Activated gamma-delta T cell treated with anti-CD3 and anti-CD28 coated beads, Interleukin-2, amount 50 U/mL, for 16 hours (primary cell): ENCODE measurements around the gene KCNQ2.
A peak's percentile ranks its signal among the peaks of the same experiment; 100 is the strongest.
"Not testable (repeated sequence)": the region's sequence is repeated elsewhere in the genome, so short reads cannot be mapped to it uniquely, and the experiment has no call there.

Source experiments
- DNase-seq: peaks from one replicate; pipeline ENCODE4 v3.0.0-alpha.2; 2020; ENCODE audit warnings: low read depth

Gene KCNQ2

GRCh38 chr20:63471981-63472831 lies at the start of gene KCNQ2:
TSS of gene KCNQ2 (minus strand) at chr20:63472655. CDS start at chr20:63472463, 192 bp downstream.
- DNase-seq, result no peak

GRCh38 chr20:63521602-63522001 lies 49.1 kb upstream of the KCNQ2 start:
- DNase-seq, result no peak

DNA sequence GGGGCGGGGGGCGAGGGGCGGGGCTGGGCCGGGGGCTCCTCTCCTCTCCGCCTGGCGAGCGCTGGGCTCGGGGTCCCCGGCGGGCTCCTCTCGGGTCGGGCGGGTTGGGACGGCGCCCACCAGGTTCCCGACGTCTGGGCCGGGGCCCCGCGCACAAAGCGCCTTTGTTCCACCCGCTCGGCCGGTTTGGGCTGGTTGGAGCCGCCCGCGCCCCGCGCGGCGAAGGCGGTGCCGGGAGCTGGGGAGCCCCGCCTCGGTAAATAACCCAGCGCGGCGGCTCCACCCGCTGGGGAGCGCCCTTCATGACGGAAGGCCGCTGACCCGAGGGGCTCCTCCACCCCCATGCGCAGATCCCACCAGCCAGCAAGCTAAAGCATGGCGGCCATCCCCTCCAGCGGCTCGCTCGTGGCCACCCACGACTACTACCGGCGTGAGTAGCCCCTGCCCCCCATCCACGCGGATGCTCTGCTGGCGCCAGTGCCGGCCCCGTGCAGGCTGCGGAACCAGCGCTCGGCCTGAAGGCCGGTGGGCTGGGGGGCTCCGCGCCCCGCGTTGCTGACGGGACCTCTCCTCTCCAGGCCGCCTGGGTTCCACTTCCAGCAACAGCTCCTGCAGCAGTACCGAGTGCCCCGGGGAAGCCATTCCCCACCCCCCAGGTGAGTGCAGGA lies 48.6 kb upstream of the KCNQ2 start:
- peak; percentile 52 for DNase-seq

DNA sequence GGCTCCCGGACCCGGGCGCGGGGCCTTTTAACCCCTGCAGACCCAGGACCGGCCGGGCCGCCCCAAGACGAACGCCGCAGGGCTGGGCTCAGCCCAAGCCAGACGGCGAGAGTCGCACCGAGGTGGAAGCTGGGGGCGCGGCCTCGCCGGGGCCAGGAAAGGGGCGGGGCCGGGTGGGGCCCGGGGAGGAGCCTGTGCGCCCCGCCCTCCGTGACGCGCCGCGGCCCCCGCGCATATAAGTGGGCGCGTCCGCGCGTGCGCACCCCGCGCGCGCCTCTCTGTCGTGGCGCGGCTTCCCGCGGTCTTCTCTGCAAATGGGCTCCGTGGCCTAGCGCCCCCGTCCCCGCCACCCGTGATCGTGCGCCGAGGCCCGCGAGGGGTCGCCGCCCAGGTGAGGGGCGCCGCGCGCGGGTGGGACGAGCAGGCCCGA lies 48.1 kb upstream of the KCNQ2 start, which contains the start of gene PPDPF:
Gene PPDPF, plus strand, starts transcription at position 262 of the 430 bp plus-strand sequence. CDS start 544 bp downstream, outside the sequence.
- DNase-seq, result peak; percentile 75

- peak; percentile 46 for DNase-seq
Observed at GRCh38 chr20:63519668-63520503, 47.4 kb upstream of the KCNQ2 start.

- no peak for DNase-seq
Observed at GRCh38 chr20:63518946-63519667, 46.7 kb upstream of the KCNQ2 start.

DNA sequence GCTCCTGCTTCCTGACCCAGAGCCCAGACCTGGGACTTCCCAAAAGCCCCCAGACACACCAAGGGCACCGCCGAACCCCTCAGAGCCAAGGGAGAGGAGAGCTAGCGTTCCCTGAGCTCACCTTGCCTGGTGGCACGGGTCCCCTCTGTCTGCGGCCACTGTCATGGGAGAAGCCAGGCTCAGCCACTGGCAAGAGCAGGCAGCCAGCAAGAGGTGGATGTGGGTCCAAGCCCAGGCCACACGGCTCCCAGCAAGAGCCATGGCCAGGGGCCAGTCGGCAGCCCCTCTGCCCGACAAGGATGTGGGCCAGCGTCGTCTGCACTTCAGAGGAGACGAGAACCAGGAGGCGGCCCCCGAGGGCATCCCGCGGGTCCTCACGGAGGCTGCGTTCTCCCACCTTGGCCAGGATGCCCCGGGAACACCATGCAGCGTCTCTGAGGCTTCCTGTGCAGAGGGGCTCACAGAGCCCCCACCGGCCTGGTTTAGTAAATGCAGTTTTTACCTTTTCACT lies 46.0 kb upstream of the KCNQ2 start:
- no peak for DNase-seq

GRCh38 chr20:63517376-63518309 lies 45.2 kb upstream of the KCNQ2 start:
- no peak for DNase-seq

DNA sequence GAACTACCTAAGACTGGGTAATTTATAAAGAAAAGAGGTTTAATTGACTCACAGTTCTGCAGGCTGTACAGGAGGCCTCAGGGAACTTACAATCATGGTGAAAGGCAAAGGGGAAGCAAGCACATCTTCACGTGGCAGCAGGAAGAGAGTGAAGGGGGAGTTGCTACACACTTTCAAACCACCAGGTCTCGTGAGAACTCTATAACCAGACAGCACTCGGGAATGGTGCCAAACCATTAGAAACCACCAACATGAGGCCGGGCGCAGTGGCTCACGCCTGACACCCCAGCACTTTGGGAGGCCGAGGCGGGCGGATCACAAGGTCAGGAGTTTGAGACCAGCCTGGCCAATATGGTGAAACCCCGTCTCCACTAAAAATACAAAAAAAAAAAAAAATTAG lies 42.1 kb upstream of the KCNQ2 start:
- DNase-seq, result not testable (repeated sequence)

GRCh38 chr20:63513207-63513606 lies 40.8 kb upstream of the KCNQ2 start:
- DNase-seq, result no peak

DNA sequence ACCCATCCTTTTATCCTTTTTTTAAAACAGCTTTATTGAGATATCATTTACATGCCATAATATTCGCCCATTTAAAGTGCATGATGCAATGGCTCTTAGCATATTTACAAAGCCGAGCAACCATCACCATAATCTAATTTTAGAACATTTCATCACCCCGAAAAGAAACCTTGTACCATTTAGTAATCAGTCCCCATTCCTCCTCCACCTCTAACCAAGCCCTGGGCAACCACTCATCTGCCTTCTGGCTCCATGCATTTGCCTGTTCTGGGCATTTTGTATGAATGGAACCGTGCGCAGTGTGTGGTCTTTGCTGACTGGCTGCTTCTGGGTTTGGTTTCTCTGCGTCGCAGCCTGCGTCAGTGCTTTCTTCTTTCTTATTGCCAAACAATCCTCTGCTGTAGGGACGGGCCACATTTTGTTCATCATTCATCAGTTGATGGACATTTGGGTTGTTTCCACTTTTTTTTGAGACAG lies 36.7 kb upstream of the KCNQ2 start:
- DNase-seq, result no peak

GRCh38 chr20:63508072-63508768 lies 35.8 kb upstream of the KCNQ2 start:
- no peak for DNase-seq

GRCh38 chr20:63507083-63507743 lies 34.8 kb upstream of the KCNQ2 start:
- no peak for DNase-seq

DNA sequence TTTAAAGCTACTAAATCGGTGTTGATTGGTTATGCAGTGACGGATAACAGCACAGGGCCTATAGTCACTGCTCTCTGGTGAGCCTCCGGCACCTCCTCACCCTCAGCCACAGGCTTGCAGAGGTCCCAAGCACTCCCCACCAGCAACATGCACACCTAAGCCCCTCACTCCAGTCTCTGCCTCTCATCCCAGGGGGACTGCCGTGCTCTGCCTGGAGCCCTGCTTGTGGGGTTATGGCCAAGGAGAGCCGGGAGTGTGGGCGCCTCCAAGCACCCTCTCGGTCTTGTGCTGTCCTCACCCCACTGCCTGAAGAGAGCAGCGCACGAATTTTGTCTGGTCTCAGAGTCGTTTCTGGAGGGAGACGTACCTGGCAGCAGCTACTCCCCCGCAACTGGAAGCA lies 33.3 kb upstream of the KCNQ2 start:
- DNase-seq, result no peak

DNA sequence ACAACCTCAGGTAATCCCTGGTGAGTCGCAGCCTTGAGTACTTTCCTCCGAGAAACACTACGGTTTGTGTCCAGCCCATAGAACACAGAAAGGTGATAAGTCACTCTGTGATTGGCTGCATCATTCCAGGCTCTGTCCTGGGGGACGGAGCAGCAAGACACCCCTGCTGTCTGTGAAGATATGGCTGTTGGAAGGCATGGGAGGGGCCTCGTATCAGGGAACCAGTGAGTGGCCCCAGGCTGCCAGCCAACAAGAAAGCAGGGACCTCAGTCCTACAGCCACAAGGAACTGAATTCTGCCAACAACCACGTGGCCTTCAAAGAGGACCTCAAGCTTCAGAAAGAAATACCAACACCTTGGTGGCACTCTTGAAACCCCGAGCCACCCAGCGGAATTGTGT lies 32.8 kb upstream of the KCNQ2 start:
- DNase-seq, result no peak

- no peak for DNase-seq
Observed at GRCh38 chr20:63504642-63505041, 32.2 kb upstream of the KCNQ2 start.

- no peak for DNase-seq
Observed at GRCh38 chr20:63503524-63503923, 31.1 kb upstream of the KCNQ2 start.

- DNase-seq, result no peak
Observed at GRCh38 chr20:63502671-63503172, 30.3 kb upstream of the KCNQ2 start.
